Nephron (organoid): ENCODE results near the gene MCAT.

Experiments used
- H3K27ac Mint-ChIP-seq, 3 experiments: 2 replicates each; pipeline ENCODE4 v1.8.0; 2020; ENCODE audit warnings: mixed read lengths in 3 of 3, mild to moderate bottlenecking in 2 of 3, moderate library complexity in 1 of 3
- H3K27me3 Mint-ChIP-seq: 2 replicates; pipeline ENCODE4 v1.8.0; 2021; ENCODE audit warnings: low read depth, mild to moderate bottlenecking, moderate library complexity, mixed read lengths
- H3K36me3 Mint-ChIP-seq: 2 replicates; pipeline ENCODE4 v1.8.0; 2020; ENCODE audit warnings: low read depth, mixed read lengths
- H3K4me1 Mint-ChIP-seq: 2 replicates; pipeline ENCODE4 v1.8.0; 2020; ENCODE audit warnings: mixed read lengths
- H3K4me3 Mint-ChIP-seq, 3 experiments: 2 replicates each; pipeline ENCODE4 v1.8.0; 2020; ENCODE audit warnings: mild to moderate bottlenecking in 3 of 3, mixed read lengths in 3 of 3, moderate library complexity in 2 of 3
- H3K9me3 Mint-ChIP-seq: 2 replicates; pipeline ENCODE4 v1.8.0; 2020; ENCODE audit warnings: mixed read lengths
- CTCF ChIP-seq, 3 experiments: fragments of 200-600 bp; sonication (generic); IDR thresholded peaks; one replicate each; pipeline ENCODE4 v1.5.0; 2021; ENCODE audit warnings: antibody characterized with exemption in 3 of 3; ENCODE audit not compliant: unreplicated experiment in 3 of 3

The MCAT gene

GRCh38 chr22:43092085-43092484 lies 51.1 kb downstream of the MCAT start:
- no peaks in the 10 kb centered on the region for H3K27me3 Mint-ChIP-seq
- peaks cover 8% of the 10 kb centered on the region for H3K4me1 Mint-ChIP-seq
- no peak overlapping the region for H3K4me3 Mint-ChIP-seq
- H3K27ac Mint-ChIP-seq = no peak overlapping the region
- no peak for TF ChIP-seq CTCF (IDR thresholded peaks at IDR 0.05; ENCODE audit: unreplicated experiment in 3 of 3)
- H3K9me3 Mint-ChIP-seq = peaks cover 4% of the 10 kb centered on the region
- peaks cover 4% of the 10 kb centered on the region for H3K36me3 Mint-ChIP-seq

- Mint-ChIP-seq H3K9me3 (no peaks in the 10 kb centered on the region), H3K36me3 (peaks cover 14% of the 10 kb centered on the region), H3K27me3 (no peaks in the 10 kb centered on the region), H3K4me1 (peaks cover 4% of the 10 kb centered on the region), H3K27ac (peak overlapping the region in 2 of 3 experiments; percentile 1 to 21), H3K4me3 (peak overlapping the region; percentile 79 to 94 (median 90))
- peak; percentile 16 to 39 (median 30) for TF ChIP-seq CTCF (IDR thresholded peaks at IDR 0.05; ENCODE audit: unreplicated experiment in 3 of 3)
Measured at GRCh38 chr22:43090130-43090789, 52.9 kb downstream of the MCAT start.

GRCh38 chr22:43088984-43089717 lies 54.0 kb downstream of the MCAT start, which contains the start of gene TTLL1:
Gene TTLL1 (minus strand): TSS chr22:43089391. CDS start chr22:43075586, 13,805 bp downstream.
- peak in 1 of 3 experiments; percentile 18 for TF ChIP-seq CTCF (IDR thresholded peaks at IDR 0.05; ENCODE audit: unreplicated experiment in 3 of 3)
- H3K4me1 Mint-ChIP-seq = peaks cover 4% of the 10 kb centered on the region
- H3K4me3 Mint-ChIP-seq = peak within 1 kb of the TSS; percentile 84 to 94 (median 90)
- H3K27ac Mint-ChIP-seq = peak within 1 kb of the TSS in 2 of 3 experiments; percentile 30 to 62
- no peaks in the 10 kb centered on the region for H3K27me3 Mint-ChIP-seq
- peaks cover 16% of the 10 kb centered on the region for H3K36me3 Mint-ChIP-seq
- no peaks in the 10 kb centered on the region for H3K9me3 Mint-ChIP-seq

- peak overlapping the region; percentile 84 to 94 (median 90) for H3K4me3 Mint-ChIP-seq
- peaks cover 16% of the 10 kb centered on the region for H3K36me3 Mint-ChIP-seq
- H3K27ac Mint-ChIP-seq = peak overlapping the region in 1 of 3 experiments; percentile 30
- H3K9me3 Mint-ChIP-seq = no peaks in the 10 kb centered on the region
- no peak for TF ChIP-seq CTCF (IDR thresholded peaks at IDR 0.05; ENCODE audit: unreplicated experiment in 3 of 3)
- peaks cover 4% of the 10 kb centered on the region for H3K4me1 Mint-ChIP-seq
- no peaks in the 10 kb centered on the region for H3K27me3 Mint-ChIP-seq
Measured at GRCh38 chr22:43088627-43088983, 54.6 kb downstream of the MCAT start.

- H3K9me3 Mint-ChIP-seq = no peaks in the 10 kb centered on the region
- peaks cover 4% of the 10 kb centered on the region for H3K4me1 Mint-ChIP-seq
- TF ChIP-seq CTCF (IDR thresholded peaks at IDR 0.05; ENCODE audit: unreplicated experiment in 3 of 3) = no peak
Measured at GRCh38 chr22:43085658-43086606, 57.3 kb downstream of the MCAT start.

More at GRCh38 chr22:43085658-43086606, 57.3 kb downstream of the MCAT start:
- H3K27me3 Mint-ChIP-seq = no peaks in the 10 kb centered on the region
- H3K27ac Mint-ChIP-seq = no peak overlapping the region
- peaks cover 16% of the 10 kb centered on the region for H3K36me3 Mint-ChIP-seq
- H3K4me3 Mint-ChIP-seq = peak overlapping the region; percentile 49 to 68 (median 63)
